Ureter (tissue), 1 donor: Measurements from ENCODE around the gene APOC4. TPM values are rescaled to one million over a fixed set of nuclear protein-coding genes. Genes with fewer than 3 reads are reported as not detected.
A peak's percentile ranks its signal among the peaks of the same experiment; 100 is the strongest.
"Not testable (repeated sequence)": the region's sequence is repeated elsewhere in the genome, so short reads cannot be mapped to it uniquely, and the experiment has no call there.

Source experiments
- DNase-seq: peaks from one replicate; pipeline ENCODE4 v3.0.0-alpha.2; 2020; ENCODE audit warnings: low spot score
- total RNA-seq: library from RNA; stranded (reverse); gene quantifications from one replicate; pipeline ENCODE4 v1.2.4, GENCODE V29; 2023
- donor health status: DM: yes; HTN: yes; CAD: no.

Gene APOC4, protein sequence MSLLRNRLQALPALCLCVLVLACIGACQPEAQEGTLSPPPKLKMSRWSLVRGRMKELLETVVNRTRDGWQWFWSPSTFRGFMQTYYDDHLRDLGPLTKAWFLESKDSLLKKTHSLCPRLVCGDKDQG
- total RNA-seq: not detected

DNA sequence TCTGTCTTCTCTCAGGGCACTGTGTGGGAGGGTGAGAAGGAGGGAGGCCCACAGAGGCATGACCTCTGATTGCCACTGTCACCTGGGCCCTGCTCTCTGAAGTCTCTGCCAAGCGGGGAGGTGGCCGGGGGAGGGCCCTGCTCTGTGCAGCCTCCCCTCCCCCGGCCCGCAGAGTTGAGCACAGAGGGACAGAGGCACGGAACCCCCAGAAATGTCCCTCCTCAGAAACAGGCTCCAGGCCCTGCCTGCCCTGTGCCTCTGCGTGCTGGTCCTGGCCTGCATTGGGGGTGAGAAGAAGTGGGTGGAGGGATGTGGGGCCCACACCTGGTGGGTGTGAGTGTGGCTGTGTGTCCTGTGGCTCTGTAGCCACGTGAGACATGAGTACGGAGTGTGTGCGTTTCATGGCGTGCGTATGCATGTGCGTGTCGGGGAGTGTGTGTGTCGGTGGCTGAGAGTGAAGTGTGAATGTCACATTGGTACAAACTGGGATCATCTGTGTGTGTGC is at the start of gene APOC4:
Gene APOC4 (plus strand): TSS at position 171 of the 505 bp plus-strand sequence. CDS start 41 bp downstream, at position 212.
- DNase-seq: no peak

DNA sequence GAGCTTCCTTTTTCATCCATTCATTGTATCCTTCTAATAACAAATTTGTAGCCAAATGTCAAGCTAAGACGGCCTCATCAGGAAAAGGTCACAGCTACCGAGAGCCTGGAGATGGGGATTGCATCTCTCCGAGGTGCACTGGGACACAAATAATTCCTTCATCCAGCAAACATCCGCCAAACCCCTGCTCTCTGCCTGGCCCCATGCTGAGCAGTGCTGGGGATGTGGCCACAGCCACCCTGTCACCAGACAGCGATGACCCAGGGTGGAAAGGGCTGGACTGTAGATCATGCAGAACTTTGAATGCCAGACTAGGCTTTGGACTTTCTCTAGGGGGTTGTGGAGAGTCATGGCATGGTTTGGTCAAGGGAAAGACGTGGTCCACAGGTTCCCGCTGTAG is 49.1 kb upstream of the APOC4 start:
- DNase-seq: no peak

DNA sequence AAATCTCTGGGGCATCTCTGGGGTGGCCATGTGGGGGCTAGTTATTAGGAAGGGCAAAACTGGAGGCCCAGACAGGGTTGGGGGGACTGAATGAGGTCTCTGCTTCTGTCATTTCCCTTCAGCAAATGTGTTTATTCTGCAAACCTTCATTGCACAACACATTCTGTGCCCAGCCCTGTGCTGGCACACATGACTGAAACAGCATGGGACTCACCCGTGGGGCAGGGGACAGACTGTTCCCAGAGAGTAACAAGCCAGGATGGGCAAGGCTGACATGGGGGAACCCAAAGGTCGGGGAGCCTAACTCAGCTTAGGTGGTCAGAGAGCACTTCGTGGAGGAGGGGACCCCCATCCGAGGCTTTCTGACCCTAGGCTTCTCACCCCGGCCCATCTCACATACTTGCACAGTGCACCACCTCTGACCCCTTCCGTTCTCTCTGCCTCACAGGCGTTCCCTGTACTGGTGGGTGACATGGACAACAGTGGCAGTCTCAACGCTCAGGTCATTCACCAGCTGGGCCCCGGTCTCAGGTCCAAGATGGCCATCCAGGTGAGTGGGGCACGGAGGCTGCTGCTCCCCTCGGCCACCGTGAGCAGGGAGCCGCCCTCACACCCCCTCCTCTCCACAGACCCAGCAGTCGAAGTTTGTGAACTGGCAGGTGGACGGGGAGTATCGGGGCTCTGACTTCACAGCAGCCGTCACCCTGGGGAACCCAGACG is 48.5 kb upstream of the APOC4 start:
- no peak for DNase-seq

DNA sequence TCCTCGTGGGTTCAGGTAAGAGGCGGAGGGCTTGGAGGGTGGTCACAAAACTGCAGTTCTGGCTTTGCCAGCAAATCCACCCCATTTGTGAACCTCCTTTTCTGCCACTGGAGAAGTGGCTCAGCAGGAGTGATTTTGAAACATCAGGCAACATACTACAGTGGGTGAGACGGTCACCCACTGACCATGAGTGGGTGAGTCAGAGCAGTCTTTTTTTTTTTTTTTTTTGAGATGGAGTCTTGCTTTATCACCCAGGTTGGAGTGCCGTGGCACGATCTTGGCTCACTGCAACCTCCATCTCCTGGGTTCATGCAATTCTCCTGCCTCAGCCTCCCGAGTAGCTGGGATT is 48.0 kb upstream of the APOC4 start:
- no peak for DNase-seq

DNA sequence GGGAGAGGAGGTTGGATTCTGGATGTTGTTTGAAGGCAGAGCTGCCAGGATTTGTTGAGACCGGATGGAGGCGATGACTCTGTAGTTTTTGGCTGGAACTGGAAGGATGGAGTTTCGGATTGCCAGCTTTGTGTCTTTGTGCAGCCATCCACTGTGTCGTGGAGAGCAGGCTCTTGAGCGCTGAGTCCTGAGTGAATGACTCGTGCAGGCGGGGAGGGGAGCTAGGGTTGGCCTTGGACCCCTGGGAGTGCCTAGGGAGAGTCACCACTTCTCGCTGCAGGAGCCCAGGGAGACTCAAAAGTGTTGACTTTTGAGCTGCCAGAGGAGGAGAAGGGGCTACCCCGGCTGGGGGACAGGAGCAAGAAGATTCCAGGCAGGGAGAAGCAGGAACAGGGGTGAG is 47.1 kb upstream of the APOC4 start:
- no peak for DNase-seq

DNA sequence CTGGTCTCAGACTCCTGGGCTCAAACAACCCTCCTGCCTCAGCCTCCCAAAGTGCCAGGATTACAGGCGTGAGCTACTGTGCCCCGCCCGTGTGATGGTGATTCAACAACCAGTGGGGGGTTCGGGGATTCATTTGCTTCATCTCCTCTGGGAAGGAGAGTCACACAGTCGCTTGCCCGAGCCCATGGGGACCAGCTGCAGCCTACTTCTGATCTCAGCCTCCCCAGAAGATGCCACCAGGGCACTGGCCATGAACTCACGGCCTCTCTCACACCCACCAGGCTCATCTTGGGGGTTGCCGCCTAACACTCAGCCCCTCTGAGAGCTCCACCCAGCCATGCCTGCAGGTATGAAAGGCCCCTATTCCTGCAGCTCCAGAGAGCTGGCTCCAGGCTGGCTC is 44.2 kb upstream of the APOC4 start:
- no peak for DNase-seq

DNA sequence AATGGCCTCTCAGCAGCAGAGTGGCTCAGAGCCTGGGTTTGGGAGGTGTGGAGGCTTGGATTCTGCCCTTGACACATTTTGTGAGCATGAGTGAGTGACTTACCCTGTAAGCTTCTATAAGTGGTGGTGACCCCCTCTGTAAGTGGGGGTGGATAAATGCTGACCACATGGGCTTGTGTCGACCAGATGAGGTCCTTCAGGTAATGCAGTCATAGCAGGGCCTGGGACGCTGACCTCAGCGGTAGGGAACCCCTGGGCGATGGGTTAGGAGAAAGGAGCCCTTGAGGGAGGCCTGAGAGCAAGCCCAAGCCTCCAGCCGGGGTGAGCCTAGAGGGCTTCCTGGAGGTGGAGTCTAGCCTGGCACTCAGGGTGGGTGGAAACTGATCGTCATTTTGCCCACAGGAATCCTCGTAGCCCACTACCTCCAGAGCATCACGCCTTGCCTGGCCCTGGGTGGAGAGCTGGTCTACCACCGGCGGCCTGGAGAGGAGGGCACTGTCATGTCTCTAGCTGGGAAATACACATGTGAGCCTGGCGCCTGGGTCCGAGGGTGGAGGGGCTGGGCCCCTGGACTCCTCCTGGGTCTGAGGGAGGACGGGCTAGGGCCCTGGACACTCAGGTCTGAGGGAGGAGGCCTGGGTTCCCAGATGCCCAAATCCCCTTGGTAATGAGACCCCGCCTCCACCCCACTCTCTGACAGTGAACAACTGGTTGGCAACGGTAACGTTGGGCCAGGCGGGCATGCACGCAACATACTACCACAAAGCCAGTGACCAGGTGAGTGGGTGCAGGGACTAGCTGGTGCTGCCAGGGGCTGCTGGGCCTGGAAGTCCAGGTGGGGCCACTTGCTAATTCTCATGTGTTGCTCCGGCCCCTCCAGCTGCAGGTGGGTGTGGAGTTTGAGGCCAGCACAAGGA is 41.5 kb upstream of the APOC4 start:
- DNase-seq: no peak

DNA sequence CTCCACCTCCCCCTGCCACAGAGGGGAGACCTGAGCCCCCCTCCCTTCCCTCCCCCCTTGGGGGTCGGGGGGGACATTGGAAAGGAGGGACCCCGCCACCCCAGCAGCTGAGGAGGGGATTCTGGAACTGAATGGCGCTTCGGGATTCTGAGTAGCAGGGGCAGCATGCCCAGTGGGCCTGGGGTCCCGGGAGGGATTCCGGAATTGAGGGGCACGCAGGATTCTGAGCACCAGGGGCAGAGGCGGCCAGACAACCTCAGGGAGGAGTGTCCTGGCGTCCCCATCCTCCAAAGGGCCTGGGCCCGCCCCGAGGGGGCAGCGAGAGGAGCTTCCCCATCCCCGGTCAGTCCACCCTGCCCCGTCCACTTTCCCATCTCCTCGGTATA is 38.8 kb upstream of the APOC4 start:
- no peak for DNase-seq

DNA sequence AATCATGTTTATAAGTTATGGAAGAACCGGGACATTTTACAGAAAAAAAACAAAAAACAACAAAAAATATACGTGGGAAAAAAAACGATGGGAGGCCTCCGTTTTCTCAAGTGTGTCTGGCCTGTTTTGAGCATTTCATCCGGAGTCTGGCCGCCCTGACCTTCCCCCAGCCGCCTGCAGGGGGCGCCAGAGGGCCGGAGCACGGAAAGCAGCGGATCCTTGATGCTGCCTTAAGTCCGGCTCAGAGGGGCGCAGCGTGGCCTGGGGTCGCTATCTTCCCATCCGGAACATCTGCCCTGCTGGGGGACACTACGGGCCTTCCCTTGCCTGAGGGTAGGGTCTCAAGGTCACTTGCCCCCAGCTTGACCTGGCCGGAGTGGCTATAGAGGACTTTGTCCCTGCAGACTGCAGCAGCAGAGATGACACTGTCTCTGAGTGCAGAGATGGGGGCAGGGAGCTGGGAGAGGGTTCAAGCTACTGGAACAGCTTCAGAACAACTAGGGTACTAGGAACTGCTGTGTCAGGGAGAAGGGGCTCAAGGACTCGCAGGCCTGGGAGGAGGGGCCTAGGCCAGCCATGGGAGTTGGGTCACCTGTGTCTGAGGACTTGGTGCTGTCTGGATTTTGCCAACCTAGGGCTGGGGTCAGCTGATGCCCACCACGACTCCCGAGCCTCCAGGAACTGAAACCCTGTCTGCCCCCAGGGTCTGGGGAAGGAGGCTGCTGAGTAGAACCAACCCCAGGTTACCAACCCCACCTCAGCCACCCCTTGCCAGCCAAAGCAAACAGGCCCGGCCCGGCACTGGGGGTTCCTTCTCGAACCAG is 38.2 kb upstream of the APOC4 start:
- peak; percentile 81 for DNase-seq

DNA sequence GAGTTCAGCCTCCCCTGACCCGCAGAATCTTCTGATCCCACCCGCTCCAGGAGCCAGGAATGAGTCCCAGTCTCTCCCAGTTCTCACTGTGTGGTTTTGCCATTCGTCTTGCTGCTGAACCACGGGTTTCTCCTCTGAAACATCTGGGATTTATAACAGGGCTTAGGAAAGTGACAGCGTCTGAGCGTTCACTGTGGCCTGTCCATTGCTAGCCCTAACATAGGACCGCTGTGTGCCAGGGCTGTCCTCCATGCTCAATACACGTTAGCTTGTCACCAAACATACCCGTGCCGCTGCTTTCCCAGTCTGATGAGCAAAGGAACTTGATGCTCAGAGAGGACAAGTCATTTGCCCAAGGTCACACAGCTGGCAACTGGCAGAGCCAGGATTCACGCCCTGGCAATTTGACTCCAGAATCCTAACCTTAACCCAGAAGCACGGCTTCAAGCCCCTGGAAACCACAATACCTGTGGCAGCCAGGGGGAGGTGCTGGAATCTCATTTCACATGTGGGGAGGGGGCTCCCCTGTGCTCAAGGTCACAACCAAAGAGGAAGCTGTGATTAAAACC is 37.5 kb upstream of the APOC4 start:
- DNase-seq: no peak

DNA sequence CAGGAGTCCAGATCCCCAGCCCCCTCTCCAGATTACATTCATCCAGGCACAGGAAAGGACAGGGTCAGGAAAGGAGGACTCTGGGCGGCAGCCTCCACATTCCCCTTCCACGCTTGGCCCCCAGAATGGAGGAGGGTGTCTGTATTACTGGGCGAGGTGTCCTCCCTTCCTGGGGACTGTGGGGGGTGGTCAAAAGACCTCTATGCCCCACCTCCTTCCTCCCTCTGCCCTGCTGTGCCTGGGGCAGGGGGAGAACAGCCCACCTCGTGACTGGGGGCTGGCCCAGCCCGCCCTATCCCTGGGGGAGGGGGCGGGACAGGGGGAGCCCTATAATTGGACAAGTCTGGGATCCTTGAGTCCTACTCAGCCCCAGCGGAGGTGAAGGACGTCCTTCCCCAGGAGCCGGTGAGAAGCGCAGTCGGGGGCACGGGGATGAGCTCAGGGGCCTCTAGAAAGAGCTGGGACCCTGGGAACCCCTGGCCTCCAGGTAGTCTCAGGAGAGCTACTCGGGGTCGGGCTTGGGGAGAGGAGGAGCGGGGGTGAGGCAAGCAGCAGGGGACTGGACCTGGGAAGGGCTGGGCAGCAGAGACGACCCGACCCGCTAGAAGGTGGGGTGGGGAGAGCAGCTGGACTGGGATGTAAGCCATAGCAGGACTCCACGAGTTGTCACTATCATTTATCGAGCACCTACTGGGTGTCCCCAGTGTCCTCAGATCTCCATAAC is 36.4 kb upstream of the APOC4 start, which contains the start of gene APOE:
Gene APOE (plus strand): TSS at position 360 of the 724 bp plus-strand sequence. CDS start 829 bp downstream, outside the sequence.
- no peak for DNase-seq

DNA sequence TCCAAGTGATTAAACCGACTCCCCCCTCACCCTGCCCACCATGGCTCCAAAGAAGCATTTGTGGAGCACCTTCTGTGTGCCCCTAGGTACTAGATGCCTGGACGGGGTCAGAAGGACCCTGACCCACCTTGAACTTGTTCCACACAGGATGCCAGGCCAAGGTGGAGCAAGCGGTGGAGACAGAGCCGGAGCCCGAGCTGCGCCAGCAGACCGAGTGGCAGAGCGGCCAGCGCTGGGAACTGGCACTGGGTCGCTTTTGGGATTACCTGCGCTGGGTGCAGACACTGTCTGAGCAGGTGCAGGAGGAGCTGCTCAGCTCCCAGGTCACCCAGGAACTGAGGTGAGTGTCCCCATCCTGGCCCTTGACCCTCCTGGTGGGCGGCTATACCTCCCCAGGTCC is 34.4 kb upstream of the APOC4 start:
- DNase-seq: no peak

DNA sequence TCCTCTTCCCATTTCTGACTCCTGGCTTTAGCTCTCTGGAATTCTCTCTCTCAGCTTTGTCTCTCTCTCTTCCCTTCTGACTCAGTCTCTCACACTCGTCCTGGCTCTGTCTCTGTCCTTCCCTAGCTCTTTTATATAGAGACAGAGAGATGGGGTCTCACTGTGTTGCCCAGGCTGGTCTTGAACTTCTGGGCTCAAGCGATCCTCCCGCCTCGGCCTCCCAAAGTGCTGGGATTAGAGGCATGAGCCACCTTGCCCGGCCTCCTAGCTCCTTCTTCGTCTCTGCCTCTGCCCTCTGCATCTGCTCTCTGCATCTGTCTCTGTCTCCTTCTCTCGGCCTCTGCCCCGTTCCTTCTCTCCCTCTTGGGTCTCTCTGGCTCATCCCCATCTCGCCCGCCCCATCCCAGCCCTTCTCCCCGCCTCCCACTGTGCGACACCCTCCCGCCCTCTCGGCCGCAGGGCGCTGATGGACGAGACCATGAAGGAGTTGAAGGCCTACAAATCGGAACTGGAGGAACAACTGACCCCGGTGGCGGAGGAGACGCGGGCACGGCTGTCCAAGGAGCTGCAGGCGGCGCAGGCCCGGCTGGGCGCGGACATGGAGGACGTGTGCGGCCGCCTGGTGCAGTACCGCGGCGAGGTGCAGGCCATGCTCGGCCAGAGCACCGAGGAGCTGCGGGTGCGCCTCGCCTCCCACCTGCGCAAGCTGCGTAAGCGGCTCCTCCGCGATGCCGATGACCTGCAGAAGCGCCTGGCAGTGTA is 33.8 kb upstream of the APOC4 start:
- no peak for DNase-seq

DNA sequence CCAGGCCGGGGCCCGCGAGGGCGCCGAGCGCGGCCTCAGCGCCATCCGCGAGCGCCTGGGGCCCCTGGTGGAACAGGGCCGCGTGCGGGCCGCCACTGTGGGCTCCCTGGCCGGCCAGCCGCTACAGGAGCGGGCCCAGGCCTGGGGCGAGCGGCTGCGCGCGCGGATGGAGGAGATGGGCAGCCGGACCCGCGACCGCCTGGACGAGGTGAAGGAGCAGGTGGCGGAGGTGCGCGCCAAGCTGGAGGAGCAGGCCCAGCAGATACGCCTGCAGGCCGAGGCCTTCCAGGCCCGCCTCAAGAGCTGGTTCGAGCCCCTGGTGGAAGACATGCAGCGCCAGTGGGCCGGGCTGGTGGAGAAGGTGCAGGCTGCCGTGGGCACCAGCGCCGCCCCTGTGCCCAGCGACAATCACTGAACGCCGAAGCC is 33.2 kb upstream of the APOC4 start:
- DNase-seq: no peak

DNA sequence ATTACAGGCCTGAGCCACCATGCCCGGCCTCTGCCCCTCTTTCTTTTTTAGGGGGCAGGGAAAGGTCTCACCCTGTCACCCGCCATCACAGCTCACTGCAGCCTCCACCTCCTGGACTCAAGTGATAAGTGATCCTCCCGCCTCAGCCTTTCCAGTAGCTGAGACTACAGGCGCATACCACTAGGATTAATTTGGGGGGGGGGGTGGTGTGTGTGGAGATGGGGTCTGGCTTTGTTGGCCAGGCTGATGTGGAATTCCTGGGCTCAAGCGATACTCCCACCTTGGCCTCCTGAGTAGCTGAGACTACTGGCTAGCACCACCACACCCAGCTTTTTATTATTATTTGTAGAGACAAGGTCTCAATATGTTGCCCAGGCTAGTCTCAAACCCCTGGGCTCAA is 32.3 kb upstream of the APOC4 start:
- no peak for DNase-seq

DNA sequence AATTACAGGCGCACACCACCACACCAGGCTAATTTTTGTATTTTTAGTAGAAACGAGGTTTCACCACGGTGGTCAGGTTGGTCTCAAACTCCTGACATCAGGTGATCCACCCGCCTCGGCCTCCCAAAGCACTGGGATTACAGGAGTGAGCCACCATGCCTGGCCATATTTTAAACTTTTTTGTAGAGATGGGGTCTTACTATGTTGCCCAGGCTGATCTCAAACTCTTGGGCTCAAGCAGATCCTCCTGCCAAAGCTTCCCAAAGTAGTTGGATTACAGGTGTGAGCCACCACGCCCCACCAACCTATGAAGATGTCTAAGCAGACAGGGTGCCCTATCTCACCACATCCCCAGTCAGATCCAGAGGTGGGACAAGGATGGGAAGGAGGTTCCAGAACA is 30.1 kb upstream of the APOC4 start:
- not testable (repeated sequence) for DNase-seq

DNA sequence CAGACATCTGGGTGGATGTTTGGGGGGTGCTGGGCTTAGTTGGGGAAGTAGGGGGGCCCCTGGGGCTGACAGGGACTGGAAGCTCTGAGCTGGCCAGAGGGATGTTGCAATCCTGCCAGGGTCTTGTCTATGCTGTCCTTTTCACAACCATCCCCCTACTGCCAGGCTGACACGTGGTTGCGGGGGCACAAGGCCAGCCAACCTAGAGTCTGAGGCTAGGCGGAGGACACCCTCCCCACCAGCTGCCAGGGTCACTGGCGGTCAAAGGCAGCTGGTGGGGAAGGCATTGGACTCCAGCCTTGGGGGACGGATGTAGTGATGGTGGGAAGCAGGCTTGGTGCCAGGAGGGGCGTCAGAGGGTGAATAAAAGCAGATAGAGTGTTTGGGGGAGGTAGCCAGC is 29.2 kb upstream of the APOC4 start:
- no peak for DNase-seq

DNA sequence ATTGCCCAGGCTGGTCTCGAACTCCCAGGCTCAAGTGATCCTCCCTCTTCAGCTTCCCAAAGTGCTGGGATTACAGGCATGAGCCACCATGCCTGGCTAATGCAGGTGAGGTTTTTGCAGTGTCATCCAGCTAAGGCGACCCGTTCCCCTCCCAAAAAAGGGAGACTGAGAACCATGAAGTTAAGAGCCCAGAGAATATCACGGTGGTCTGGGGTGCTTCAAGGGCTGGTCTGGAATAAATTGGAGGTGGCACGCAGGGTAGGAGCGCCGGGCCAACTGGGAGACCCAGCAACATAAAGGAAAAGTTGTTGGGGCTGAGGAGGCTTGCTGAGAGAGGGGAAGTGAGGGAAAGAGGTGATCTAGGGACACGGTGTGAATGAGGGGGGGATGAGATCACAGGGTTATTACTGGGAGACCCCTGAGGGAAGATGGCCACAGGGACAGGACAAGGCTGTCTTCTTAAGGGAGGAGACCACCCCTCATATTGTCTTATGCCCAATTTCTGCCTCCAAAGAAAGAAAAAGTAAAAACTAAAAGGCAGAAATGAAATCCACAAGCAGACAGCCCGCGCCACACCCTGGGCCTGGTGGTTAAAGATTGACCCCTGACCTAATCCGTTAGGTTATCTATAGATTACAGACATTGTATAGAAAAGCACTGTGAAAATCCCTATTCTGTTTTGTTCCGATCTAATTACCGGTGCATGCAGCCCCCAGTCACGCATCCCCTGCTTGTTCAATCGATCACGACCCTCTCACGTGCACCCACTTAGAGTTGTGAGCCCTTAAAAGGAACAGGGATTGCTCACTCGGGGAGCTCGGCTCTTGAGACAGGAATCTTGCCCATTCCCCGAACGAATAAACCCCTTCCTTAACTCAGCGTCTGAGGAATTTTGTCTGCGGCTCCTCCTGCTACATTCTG is 28.3 kb upstream of the APOC4 start:
- not testable (repeated sequence) for DNase-seq
